ENCODE results near the gene BTN2A1.

- no peak for TF ChIP-seq CTCF (IDR thresholded peaks at IDR 0.05)
- TF ChIP-seq POLR2AphosphoS5 (IDR thresholded peaks at IDR 0.05): no peak
- TF ChIP-seq POLR2A (IDR thresholded peaks at IDR 0.05): no peak
Measured at GRCh38 chr6:26416288-26416687, 41.5 kb upstream of the BTN2A1 start.
